HepG2 (cell line): Measurements from ENCODE around the gene FBXO30. TPM values are rescaled to one million over a fixed set of nuclear protein-coding genes. Genes with fewer than 3 reads are reported as not detected.

Source experiments
- ATAC-seq: fragments of 200-7000 bp; cut with Tn5 transposase; 3 replicates; pipeline ENCODE4 v1.9.1; 2020; ENCODE audit warnings: mild to moderate bottlenecking, moderate library complexity
- BruUV-seq: library from RNA; stranded (reverse); fragments of 400-500 nt; replicated peaks from 2 replicates; lab custom pipeline; 2021; lab: Mats Ljungman, UMichigan
- CTCF ChIA-PET: fragments of 300-600 bp; formaldehyde crosslinking; extraction: SDS; loops from one replicate; lab custom pipeline; 2021; ENCODE audit warnings: low total read pairs, inconsistent platforms, low intra/inter-chr PET ratio; lab: Yijun Ruan, JAX
- POLR2A ChIA-PET: fragments of 350-600 bp; sonication (Branson Sonifier 250); formaldehyde crosslinking; loops from one replicate; lab custom pipeline; 2020; ENCODE audit warnings: antibody characterized with exemption, inconsistent platforms; lab: Yijun Ruan, JAX
- DNase-seq: peaks from one replicate; pipeline ENCODE4 v3.0.0-alpha.2; 2015; ENCODE audit warnings: low spot score
- FAIRE-seq: peaks from 3 replicates; lab custom pipeline; 2011; peaks lifted over from hg19 to GRCh38; lab: Jason Lieb, UNC
- H2AFZ ChIP-seq: one replicate; pipeline ENCODE4 v1.6.1; 2011; ENCODE audit warnings: low read length, inconsistent platforms
- H3K27ac ChIP-seq: fragments of 300-600 bp; 3 replicates; pipeline ENCODE4 v1.8.0; 2011; ENCODE audit warnings: mixed run types, mild to moderate bottlenecking, mixed read lengths, low read length, inconsistent platforms; ENCODE audit not compliant: insufficient read depth; ENCODE audit errors: extremely low read length
- H3K27me3 ChIP-seq, 2 experiments: fragments of 200-600 bp in 1 of 2; 2 replicates in 1 of 2; 3 replicates in 1 of 2; pipeline versions ENCODE4 v1.6.0 to v1.8.0; 2011; ENCODE audit warnings: low read length in 2 of 2, mild to moderate bottlenecking in 2 of 2, moderate library complexity in 2 of 2, inconsistent platforms in 1 of 2; ENCODE audit not compliant: insufficient read depth in 2 of 2, control insufficient read depth in 1 of 2
- H3K36me3 ChIP-seq, 2 experiments: fragments of 200-600 bp in 1 of 2; replicated peaks in 1 of 2; 2 replicates in 1 of 2; 3 replicates in 1 of 2; pipeline versions ENCODE4 v1.5.1 to v1.8.0; 2011; ENCODE audit warnings: low read length in 2 of 2, inconsistent platforms in 1 of 2; ENCODE audit not compliant: insufficient read depth in 2 of 2, control insufficient read depth in 1 of 2
- H3K4me1 ChIP-seq: 2 replicates; pipeline ENCODE4 v1.5.1; 2012; ENCODE audit warnings: low read length, inconsistent platforms; ENCODE audit not compliant: insufficient read depth
- H3K4me2 ChIP-seq: 2 replicates; pipeline ENCODE4 v1.6.0; 2011; ENCODE audit warnings: low read depth, low read length, inconsistent platforms
- H3K4me3 ChIP-seq, 3 experiments: fragments of 200-600 bp in 1 of 3; sonication (generic), shearing (Covaris generic) in 1 of 3; replicated peaks in 1 of 3; 2 replicates each; pipeline ENCODE4 v1.5.1; 2011 to 2016; ENCODE audit warnings: low read length in 3 of 3, inconsistent platforms in 2 of 3, low read depth in 2 of 3, mild to moderate bottlenecking in 2 of 3, control low read depth in 1 of 3, mixed read lengths in 1 of 3; ENCODE audit not compliant: insufficient read depth in 1 of 3
- H3K79me2 ChIP-seq: one replicate; pipeline ENCODE4 v1.6.1; 2011; ENCODE audit warnings: low read length, inconsistent platforms; ENCODE audit not compliant: insufficient read depth
- H3K9ac ChIP-seq: 2 replicates; pipeline ENCODE4 v1.6.0; 2011; ENCODE audit warnings: mild to moderate bottlenecking, low read depth, low read length, inconsistent platforms; ENCODE audit not compliant: insufficient read depth
- H3K9me3 ChIP-seq: 2 replicates; pipeline ENCODE4 v1.5.1; 2012; ENCODE audit warnings: mild to moderate bottlenecking, low read length
- H4K20me1 ChIP-seq: 2 replicates; pipeline ENCODE4 v1.6.0; 2011; ENCODE audit warnings: inconsistent platforms, mild to moderate bottlenecking, low read length, moderate library complexity; ENCODE audit not compliant: insufficient read depth
- CBX1 ChIP-seq: IDR thresholded peaks from one replicate; pipeline ENCODE4 v1.6.1; 2016; ENCODE audit warnings: antibody characterized with exemption, low read depth
- CREM ChIP-seq, 2 experiments: sonication (generic) in 1 of 2; formaldehyde crosslinking in 1 of 2; IDR thresholded peaks; 2 replicates each; pipeline versions ENCODE4 v1.4.0 to v1.6.1; 2016 to 2020; ENCODE audit warnings: antibody characterized with exemption in 1 of 2, mild to moderate bottlenecking in 1 of 2, missing genetic modification reagents in 1 of 2
- GZF1 ChIP-seq: sonication (generic); formaldehyde crosslinking; IDR thresholded peaks from 2 replicates; pipeline ENCODE4 v1.5.1; 2020; ENCODE audit warnings: mild to moderate bottlenecking, missing genetic modification reagents
- HNF4A ChIP-seq: sonication (generic); formaldehyde crosslinking; IDR thresholded peaks from 2 replicates; pipeline ENCODE4 v1.4.0; 2020; ENCODE audit warnings: missing genetic modification reagents
- HOXA9 ChIP-seq: sonication (generic); formaldehyde crosslinking; IDR thresholded peaks from 2 replicates; pipeline ENCODE4 v1.8.1; 2022; ENCODE audit warnings: missing genetic modification reagents, mild to moderate bottlenecking, moderate library complexity, borderline replicate concordance
- PAWR ChIP-seq: sonication (generic); formaldehyde crosslinking; IDR thresholded peaks from 2 replicates; pipeline ENCODE4 v1.4.0; 2020; ENCODE audit warnings: missing genetic modification reagents, mild to moderate bottlenecking, borderline replicate concordance
- REST ChIP-seq, 2 experiments: IDR thresholded peaks; 2 replicates each; pipeline ENCODE4 v1.6.1; 2011 to 2012; ENCODE audit warnings: low read length in 2 of 2, borderline replicate concordance in 1 of 2, low read depth in 1 of 2, mild to moderate bottlenecking in 1 of 2, moderate library complexity in 1 of 2
- STAT5B ChIP-seq: sonication (generic); formaldehyde crosslinking; IDR thresholded peaks from 2 replicates; pipeline ENCODE4 v1.4.0; 2020; ENCODE audit warnings: missing genetic modification reagents
- TFE3 ChIP-seq: IDR thresholded peaks from 2 replicates; pipeline ENCODE4 v1.6.1; 2016
- TRIM22 ChIP-seq: fragments of 450-650 bp; IDR thresholded peaks from 2 replicates; pipeline ENCODE4 v1.6.1; 2017
- YEATS4 ChIP-seq: sonication (generic); formaldehyde crosslinking; IDR thresholded peaks from 2 replicates; pipeline ENCODE4 v1.4.0; 2020; ENCODE audit warnings: missing genetic modification reagents, borderline replicate concordance
- ZNF264 ChIP-seq: sonication (generic); formaldehyde crosslinking; IDR thresholded peaks from 2 replicates; pipeline ENCODE4 v1.4.0; 2020; ENCODE audit warnings: missing genetic modification reagents
- ZNF275 ChIP-seq: sonication (generic); formaldehyde crosslinking; IDR thresholded peaks from 2 replicates; pipeline ENCODE4 v1.8.0; 2022; ENCODE audit warnings: missing genetic modification reagents, mild to moderate bottlenecking, inconsistent platforms, borderline replicate concordance
- ZNF33A ChIP-seq: sonication (generic); formaldehyde crosslinking; IDR thresholded peaks from 2 replicates; pipeline ENCODE4 v1.5.1; 2020; ENCODE audit warnings: missing genetic modification reagents, mild to moderate bottlenecking, moderate library complexity, borderline replicate concordance
- ZNF570 ChIP-seq: sonication (generic); formaldehyde crosslinking; IDR thresholded peaks from 2 replicates; pipeline ENCODE4 v1.4.0; 2020; ENCODE audit warnings: mild to moderate bottlenecking, missing genetic modification reagents, borderline replicate concordance
- ZNF788 ChIP-seq: sonication (generic); formaldehyde crosslinking; IDR thresholded peaks from 2 replicates; pipeline ENCODE4 v1.5.0; 2020; ENCODE audit warnings: mild to moderate bottlenecking, missing genetic modification reagents, borderline replicate concordance
- in situ Hi-C: cut with HindIII; loops from 2 replicates; pipeline ENCODE4 v1.10.0; 2017; ENCODE audit warnings: low pct_unique_long_range_greater_than_20kb; ENCODE audit not compliant: extremely low pct_ligation_motif_present
- intact Hi-C: fragments of 100-400 bp; cut with micrococcal nuclease; formaldehyde crosslinking; loops from one replicate; pipeline ENCODE4 v1.10.0; 2022; ENCODE audit not compliant: unreplicated experiment
- polyA plus RNA-seq, 8 experiments: library from polyadenylated mRNA; depleted of rRNA in 3 of 8; stranded (reverse) in 7 of 8; unstranded in 1 of 8; fragments of >200 nt; fragmentation: Illumina TruSeq in 4 of 8; extraction: Trizol in 4 of 8; gene quantifications; 2 replicates each; pipeline versions ENCODE4 v1.2.1 to v1.2.3, GENCODE V29; 2011 to 2016; ENCODE audit warnings: low read depth in 4 of 8, missing spikeins in 1 of 8, mixed read lengths in 1 of 8; ENCODE audit not compliant: insufficient read depth in 1 of 8
- total RNA-seq, 5 experiments: library from RNA; depleted of rRNA; stranded (reverse); fragments of >200 nt; fragmentation: Illumina TruSeq; extraction: Trizol; gene quantifications; 2 replicates each; pipeline ENCODE4 v1.2.3, GENCODE V29; 2016; ENCODE audit warnings: low read depth in 1 of 5

Gene FBXO30
- total and polyA plus RNA-seq, 2 of the 13 experiments (the other 11 are each of a cell fraction or from before 2014, with no cell fraction given): 3.2 to 7.1 TPM

GRCh38 chr6:145830612-145831011 is 16.0 kb upstream of the FBXO30 start:
- TF ChIP-seq YEATS4 (no peak), ZNF264 (CRISPR knock-in tag) (no peak), GZF1 (CRISPR knock-in tag) (no peak), HNF4A (CRISPR knock-in tag) (no peak), HOXA9 (CRISPR knock-in tag) (no peak), CREM (IDR thresholded peaks at IDR 0.05) (no peak), CREM (CRISPR knock-in tag; IDR thresholded peaks at IDR 0.05) (no peak), ZNF570 (no peak), REST (IDR thresholded peaks at IDR 0.05; ENCODE audit: borderline replicate concordance in 1 of 2, low read depth in 1 of 2, low read length in 2 of 2) (no peak), ZNF33A (CRISPR knock-in tag) (no peak), CBX1 (no peak), TFE3 (CRISPR knock-in tag) (no peak), TRIM22 (no peak), STAT5B (CRISPR knock-in tag) (no peak), PAWR (no peak), ZNF275 (CRISPR knock-in tag) (no peak), ZNF788 (CRISPR knock-in tag) (no peak)
- no peak overlapping the region for H2AFZ ChIP-seq
- no peaks in the 10 kb centered on the region for H3K4me1 ChIP-seq
- ChIA-PET CTCF (no interaction called here), POLR2A (no interaction called here)
- H3K9me3 ChIP-seq: no peaks in the 10 kb centered on the region
- no TSS peak for BruUV-seq
- no peak for FAIRE-seq
- H3K9ac ChIP-seq: no peak overlapping the region
- H3K36me3 ChIP-seq: no peaks in the 10 kb centered on the region
- intact Hi-C loops: no loop called here
- in situ Hi-C loops: no loop called here
- no peak overlapping the region for H3K4me2 ChIP-seq
- no peak overlapping the region for H3K27ac ChIP-seq
- peak; percentile 39; the same call in 2 of the 3 replicates for ATAC-seq
- no peak overlapping the region for H3K4me3 ChIP-seq
- no peaks in the 10 kb centered on the region for H3K79me2 ChIP-seq
- no peaks in the 10 kb centered on the region for H3K27me3 ChIP-seq
- no peak for DNase-seq
- no peaks in the 10 kb centered on the region for H4K20me1 ChIP-seq
